Choroid plexus epithelial cell (primary cell): ENCODE data around the gene FCHO1.

Experiments
- DNase-seq: peaks from one replicate; pipeline ENCODE4 v3.0.0-alpha.2; 2010; ENCODE audit warnings: low read depth
- H3K4me3 ChIP-seq: 2 replicates; pipeline ENCODE4 v1.5.1; 2011; ENCODE audit warnings: low read depth, mild to moderate bottlenecking, control low read depth, low read length, moderate library complexity
- TF ChIP-seq, protein P1 (sequence below): conservative IDR thresholded peaks from 2 replicates; pipeline ENCODE4 v1.5.1; 2011; ENCODE audit warnings: low read depth, mild to moderate bottlenecking, control low read depth, inconsistent platforms, low read length, moderate library complexity

FCHO1 gene

GRCh38 chr19:17754634-17755442 is 3.6 kb downstream of the FCHO1 start:
- H3K4me3 ChIP-seq, result no peak overlapping the region
- no peak for DNase-seq

DNA sequence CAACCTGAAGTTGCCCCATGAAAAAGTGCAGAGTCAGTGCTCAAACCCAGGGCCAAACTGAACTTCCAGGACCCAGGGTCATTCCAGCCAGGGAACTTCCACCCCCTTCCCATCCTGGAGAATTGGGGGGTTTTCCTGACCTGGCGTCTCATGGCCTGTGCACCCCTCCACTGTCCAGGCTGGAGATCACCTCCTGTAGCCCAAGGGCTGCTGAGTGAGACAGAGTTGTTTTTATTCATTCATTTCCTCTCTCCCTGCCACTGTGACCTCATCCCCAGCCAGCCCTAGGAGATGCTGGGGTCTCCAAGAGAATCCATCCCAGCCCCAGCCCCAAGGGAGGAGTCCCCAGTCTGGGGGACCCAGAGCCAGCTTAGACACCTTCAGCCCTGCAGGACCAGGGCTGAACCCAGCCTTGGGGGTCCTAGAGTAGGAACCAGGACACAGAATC is 4.2 kb downstream of the FCHO1 start:
- H3K4me3 ChIP-seq, result no peak overlapping the region
- DNase-seq, result no peak
- TF ChIP-seq, protein P1, sequence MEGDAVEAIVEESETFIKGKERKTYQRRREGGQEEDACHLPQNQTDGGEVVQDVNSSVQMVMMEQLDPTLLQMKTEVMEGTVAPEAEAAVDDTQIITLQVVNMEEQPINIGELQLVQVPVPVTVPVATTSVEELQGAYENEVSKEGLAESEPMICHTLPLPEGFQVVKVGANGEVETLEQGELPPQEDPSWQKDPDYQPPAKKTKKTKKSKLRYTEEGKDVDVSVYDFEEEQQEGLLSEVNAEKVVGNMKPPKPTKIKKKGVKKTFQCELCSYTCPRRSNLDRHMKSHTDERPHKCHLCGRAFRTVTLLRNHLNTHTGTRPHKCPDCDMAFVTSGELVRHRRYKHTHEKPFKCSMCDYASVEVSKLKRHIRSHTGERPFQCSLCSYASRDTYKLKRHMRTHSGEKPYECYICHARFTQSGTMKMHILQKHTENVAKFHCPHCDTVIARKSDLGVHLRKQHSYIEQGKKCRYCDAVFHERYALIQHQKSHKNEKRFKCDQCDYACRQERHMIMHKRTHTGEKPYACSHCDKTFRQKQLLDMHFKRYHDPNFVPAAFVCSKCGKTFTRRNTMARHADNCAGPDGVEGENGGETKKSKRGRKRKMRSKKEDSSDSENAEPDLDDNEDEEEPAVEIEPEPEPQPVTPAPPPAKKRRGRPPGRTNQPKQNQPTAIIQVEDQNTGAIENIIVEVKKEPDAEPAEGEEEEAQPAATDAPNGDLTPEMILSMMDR, result no peak

More at GRCh38 chr19:17754634-17755442, 3.6 kb downstream of the FCHO1 start:
- TF ChIP-seq, protein P1, result no peak

DNA sequence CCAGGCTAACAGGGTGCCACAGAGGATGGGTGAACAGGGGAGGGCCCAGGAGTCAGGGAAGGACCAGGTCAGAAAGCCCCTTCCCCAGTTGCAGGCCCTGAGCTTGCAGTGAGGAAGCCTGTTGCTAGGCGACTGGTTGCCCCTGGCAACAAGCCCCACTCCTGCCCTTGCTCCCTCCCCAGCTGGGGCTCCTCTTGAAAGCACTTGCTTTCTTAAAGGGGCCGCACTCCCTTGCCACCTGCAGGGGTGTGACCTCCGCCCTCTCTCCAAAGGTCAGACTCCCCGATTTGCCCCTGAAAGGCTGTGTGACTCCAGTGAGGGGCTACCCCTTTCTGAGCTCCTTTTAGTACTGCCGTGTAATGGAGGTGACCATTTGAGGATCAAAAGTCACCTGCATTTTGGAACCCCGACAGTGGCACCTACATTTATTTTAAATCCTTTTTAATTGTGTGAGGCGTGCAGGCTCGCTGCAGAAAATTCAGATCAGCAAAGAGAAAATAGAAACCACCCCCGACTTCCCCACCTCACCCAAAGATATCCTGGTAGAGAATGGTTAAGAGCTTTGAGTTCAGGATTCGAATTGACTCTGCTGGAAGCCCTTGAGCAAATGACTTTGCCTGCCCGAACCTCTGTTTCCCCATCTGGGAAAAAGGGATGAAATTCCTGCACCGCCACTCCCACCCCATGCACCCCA is 4.8 kb downstream of the FCHO1 start:
- no peak overlapping the region for H3K4me3 ChIP-seq
- TF ChIP-seq, protein P1, result no peak
- DNase-seq, result peak; percentile 80

GRCh38 chr19:17757125-17757524 is 5.8 kb downstream of the FCHO1 start:
- peak; percentile 76 for DNase-seq
- no peak overlapping the region for H3K4me3 ChIP-seq
- TF ChIP-seq, protein P1, result no peak

DNA sequence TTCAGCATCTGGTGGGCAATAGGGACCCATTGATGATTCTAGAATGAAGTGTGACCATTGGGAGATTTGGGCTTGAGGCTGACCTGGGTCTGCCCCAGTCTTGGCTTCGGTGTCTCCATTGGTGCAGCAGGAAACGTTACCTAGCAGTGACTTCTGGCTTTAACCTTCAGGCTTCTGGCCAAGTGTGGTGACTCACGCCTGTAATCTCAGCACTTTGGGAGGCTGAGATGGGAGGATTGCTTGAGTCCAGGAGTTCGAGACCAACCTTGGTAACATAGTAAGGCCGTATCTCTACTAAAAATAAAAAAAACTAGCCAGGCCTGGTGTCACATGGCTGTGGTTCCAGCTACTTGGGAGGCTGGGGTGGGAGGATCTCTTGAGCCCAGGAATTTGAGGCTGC is 7.2 kb downstream of the FCHO1 start:
- H3K4me3 ChIP-seq, result no peak overlapping the region
- no peak for DNase-seq
- TF ChIP-seq, protein P1, result no peak

- DNase-seq, result no peak
- no peak overlapping the region for H3K4me3 ChIP-seq
- TF ChIP-seq, protein P1, result no peak
Measured at GRCh38 chr19:17761148-17761547, 9.9 kb downstream of the FCHO1 start.
